HG03520 (cell line): ENCODE data around the gene RPS8.
"Not testable (repeated sequence)": the region's sequence is repeated elsewhere in the genome, so short reads cannot be mapped to it uniquely, and the experiment has no call there.

Source experiments
- ATAC-seq: cut with Tn5 transposase; IDR thresholded peaks from one replicate; pipeline ENCODE4 v1.9.1; 2021; ENCODE audit warnings: mild to moderate bottlenecking, moderate library complexity; ENCODE audit not compliant: unreplicated experiment

Gene RPS8

DNA sequence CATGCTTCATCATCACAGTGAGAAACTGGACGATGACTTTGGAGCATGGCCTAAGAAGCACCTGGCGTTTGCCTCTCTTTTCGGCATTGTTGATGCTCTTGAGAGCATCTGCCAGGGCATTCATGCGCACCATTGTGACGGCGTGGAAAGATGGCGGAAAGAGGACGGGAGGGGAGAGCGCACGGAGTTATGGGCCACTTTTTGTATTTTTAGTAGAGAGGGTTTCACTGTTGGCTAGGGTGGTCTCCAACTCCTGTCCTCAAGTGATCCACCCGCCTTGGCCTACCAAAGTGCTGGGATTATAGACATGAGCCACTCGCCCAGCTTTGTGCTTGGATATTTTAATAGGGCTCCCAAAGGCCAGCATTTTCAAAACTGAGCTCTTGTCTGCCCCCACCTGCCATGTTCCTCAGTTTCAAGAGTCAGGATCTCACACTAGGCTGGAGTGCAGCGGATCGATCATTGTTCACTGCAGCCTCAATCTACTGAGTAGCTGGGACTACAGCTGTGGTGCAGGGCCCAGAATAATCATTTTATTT, 5.3 kb downstream of the RPS8 start:
- ATAC-seq: no peak

DNA sequence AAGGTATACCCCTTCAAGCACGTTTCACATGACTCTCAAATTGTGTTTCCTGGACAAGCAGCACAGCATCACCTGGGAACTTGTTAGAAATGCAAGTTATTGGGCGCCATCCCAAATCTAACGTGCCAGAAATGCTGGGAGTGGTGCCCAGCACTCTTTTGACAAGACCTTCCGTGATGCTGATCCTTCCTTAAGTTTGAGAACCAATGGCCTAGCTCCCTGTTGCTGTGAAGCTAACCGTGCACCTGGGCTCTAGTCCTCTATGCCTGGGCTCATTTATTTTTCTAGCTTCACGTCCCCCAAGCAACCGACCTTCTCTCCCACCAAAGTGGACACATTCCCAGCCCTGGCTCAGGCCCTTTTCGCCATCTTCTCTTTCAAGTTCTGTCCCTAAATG, 8.4 kb downstream of the RPS8 start:
- ATAC-seq: no peak

DNA sequence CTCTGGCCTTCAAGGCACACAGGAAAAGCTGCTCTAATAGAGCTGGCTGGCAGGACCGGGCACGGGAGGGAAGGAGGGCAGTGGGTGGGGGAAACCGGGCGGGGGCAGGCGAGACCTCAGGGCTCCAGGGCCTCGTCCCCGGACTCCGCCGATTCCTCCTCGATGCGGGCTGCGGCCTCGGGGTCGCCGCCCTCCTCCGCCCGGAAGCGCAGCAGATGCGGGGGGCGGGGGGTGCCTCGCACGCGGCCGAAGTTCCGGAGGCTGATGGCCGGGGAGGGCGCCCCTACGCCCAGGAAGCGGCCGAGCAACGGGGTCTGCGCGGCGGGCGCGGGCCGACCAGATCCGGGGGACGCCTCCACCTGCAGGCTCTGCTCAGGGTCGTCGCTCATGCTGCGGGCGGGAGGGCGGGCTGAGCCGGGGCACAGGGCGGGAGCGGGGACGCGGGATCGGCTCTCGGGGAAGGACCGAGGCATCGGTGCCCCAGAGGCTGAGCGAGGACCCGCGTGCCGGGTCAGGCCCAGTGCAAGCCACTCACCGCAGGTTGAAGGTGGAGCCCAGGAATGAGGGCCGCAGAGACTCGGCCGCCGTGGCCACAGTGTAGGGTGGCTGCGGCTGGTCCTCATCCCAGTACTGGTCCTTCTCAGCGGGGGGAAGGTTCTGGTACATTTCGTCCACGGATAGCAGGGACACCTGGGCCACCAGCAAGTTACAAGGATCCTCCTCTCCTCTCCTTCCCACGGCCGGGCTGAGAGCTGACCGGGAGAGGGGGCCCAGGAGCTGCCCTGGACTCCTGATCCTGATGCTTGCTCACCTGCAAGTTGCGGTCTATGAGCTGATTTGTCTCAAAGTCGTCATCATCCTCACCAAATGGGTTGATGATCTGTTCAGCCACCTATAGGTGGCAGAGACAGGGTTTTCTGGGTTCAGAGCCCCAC, 9.0 kb downstream of the RPS8 start:
- ATAC-seq: no peak

DNA sequence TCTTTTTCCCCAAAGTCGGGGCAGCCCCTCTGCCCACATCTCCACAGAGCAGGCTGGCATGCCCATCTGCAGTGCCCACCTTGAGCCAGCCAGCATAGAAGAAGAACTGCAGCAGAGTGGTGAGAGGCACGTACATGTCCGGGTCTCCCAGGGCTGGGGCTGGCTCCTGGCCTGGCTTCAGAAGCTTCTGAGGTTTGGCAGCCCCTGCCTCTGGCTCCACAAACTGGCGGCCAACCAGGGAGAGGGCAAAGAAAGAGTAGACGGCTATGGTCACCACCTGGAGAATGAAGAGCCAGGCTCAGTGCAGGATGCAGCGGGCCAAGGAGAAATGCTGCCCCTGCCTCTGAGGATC, 9.7 kb downstream of the RPS8 start:
- ATAC-seq: no peak

DNA sequence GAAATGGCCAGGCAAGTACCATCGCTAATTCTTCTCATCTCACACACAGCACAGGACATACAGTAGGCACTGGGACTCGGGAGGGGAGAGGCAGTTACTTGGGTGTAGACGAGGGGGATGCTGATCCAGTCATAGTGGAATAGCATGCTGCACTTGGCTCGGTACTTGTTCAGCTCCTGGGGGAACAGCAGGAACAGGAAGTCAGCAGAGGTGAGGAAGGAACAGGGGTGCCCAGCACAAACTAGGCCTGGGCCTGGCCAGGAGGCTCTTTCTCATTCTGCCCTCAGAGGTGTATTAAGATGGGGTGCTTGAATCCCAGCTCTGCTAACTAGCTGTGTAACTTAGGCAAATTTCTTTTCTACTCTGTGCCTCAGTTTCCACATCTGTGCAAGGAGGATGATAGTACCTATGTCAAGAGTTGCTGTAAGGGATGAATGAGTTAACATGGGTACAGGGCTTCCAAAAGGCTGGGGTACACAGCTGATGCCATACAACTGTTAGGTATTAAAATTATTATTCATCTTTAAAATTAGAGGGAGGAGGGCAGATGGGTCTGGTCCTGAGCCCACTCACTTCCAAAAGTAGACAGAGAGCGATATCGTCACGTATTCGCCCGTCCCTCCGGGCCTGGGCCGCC, 10.3 kb downstream of the RPS8 start:
- no peak for ATAC-seq

DNA sequence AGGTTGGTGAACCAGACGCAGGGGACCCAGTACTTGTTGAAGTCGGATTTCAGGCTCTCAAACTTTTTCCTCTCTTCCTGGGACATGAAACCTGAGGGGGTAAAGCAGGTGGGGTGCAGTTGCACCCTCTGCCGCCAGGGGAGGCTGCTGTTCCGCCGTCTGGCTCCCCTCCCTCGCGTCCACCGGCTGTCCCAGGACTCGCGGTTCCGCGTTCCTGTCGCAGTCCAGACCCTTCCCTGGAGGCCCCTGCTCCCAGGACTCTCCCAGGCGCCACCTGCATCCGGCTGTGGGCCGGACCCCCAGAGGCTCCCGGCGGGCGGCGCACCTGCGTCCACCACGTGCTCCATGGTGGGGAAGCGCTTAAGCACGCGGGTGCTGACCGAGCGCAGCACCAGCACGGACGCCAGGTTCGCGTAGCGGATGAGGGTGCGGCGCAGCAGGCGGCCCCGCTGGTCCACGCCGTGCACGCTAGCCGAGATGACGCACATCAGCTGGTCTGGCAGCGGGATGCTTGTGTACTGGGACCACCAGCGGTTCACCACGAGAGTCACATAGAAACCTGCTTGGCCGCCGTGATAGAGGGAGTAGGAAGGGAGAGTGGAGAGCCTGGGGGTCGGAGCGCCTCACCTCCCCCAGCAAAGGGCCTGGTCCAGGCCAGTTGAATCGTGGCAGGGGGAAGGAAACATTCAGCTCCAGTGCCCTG, 10.9 kb downstream of the RPS8 start:
- no peak for ATAC-seq

DNA sequence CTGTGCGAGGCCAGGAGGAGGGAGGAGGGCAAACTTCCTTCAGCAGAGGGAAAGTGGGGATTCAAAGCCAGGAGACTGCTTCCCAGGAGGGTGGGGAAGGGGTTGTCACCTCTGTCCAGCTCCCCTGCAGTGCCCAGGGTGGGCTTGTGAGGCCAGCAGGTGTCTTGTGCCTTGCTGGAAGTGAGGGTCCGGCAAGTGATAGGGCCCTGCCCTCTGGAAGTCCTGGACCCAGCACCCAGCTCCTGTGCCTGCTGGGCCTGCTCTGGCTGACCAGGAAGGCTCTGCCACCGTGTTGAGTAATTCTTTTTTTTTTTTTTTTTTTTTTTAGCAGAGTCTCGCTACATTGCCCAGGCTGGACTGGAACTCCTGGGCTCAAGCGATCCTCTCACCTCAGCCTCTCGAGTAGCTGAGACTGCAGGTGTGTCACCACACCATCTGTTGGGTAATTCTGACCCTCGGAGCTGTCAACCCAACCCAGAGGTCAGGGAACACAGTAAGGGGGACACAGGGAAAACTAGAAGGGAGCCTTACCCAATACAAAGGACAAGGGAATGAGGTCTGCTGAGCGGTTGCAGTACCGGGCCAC, 11.6 kb downstream of the RPS8 start:
- ATAC-seq: no peak

DNA sequence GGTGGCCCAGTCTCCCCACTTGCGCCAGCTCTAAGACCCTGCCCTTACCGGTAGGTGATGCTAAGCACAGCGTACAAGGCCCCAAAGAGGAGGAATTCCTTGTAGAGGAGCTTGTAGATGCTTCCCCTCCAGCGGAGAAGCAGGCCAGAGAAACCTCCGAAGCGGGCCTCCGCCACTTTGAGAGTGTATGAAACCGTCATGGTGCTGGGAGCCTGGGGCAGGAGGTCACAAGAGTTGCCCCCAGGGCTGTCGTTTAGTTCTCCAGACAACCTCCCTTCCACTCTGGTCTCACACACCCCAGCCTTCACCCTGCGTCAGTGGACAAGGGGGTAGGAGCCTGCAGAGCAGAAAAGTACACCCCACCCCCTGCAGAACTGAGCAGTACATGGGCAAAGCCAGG, 12.2 kb downstream of the RPS8 start:
- ATAC-seq: no peak

DNA sequence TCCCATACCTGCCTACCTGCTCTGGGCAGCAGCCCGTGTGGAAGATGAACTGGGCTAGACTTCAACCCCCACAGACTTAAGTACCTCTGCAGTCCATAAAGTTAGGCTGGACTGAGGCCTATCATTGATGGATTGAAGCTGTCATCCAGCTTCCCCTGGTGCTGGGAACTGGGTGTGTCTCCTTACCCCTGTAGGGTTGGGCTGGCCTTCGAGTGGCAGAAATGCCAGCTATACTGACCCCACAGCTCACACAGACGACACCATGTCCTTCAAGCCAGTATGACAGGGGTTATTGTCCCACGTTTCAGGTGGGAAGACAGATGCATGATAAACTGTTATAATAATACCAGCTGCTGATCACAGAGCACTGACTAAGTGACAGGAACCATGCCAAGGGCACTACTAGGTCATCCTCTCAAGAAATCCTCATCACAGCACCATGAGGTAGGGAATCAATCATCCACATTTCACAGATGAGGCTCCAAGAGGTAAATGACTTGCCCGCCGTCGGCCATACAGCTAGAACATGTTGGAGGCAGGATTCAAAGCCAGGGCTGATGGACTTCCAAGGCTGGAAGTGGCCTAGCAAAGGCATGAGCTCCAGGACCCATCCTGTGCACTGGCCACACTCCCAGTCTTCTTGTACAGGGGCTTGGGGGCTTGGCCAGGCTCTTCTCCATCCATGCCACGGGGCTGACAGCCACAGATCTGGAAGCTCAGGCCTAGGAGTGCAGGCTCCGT, 12.9 kb downstream of the RPS8 start, which contains the start of gene BEST4:
Gene BEST4, minus strand, starts transcription at position 51 of the 741 bp plus-strand sequence. CDS start 465 bp downstream, outside the sequence.
- ATAC-seq: no peak

DNA sequence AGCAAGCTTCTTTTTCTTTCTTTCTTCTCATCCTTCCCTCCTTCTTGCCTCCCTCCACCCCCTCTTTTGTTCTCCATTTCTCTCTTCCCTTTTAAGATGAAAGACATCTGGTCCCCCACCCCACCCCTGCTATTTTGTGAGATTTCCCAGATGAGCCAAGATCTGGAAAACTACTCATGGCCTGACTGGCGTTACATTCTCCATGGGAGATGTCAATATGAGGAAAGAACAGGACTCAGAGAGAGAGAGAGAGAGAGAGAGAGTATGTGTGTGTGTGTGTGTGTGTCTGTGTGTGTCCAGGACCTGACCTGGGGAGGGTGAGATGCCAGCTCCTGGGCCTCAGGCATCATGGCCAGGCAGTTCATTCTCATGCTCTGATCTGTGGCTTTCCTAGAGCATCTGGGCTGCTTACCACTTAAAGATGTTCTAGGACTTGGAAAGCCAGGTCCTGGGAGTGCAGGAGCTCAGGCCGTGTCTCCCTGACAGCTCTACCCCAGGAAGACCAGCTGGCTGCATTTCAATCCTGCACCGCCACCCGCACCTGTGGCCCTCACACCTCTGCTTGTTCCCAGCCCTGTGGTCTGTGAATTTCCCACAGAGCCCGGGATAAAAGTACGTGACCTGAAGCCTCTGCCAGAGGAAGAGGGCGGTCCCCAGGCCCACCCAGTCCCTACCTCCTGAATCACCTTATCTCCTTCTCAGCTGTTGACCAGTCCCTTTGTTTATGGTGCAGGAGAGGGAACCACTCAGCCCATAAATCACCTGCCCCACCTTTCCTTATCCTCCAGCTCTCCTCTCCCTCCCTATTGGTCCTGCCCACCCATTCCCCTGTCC, 15.8 kb downstream of the RPS8 start:
- no peak for ATAC-seq

DNA sequence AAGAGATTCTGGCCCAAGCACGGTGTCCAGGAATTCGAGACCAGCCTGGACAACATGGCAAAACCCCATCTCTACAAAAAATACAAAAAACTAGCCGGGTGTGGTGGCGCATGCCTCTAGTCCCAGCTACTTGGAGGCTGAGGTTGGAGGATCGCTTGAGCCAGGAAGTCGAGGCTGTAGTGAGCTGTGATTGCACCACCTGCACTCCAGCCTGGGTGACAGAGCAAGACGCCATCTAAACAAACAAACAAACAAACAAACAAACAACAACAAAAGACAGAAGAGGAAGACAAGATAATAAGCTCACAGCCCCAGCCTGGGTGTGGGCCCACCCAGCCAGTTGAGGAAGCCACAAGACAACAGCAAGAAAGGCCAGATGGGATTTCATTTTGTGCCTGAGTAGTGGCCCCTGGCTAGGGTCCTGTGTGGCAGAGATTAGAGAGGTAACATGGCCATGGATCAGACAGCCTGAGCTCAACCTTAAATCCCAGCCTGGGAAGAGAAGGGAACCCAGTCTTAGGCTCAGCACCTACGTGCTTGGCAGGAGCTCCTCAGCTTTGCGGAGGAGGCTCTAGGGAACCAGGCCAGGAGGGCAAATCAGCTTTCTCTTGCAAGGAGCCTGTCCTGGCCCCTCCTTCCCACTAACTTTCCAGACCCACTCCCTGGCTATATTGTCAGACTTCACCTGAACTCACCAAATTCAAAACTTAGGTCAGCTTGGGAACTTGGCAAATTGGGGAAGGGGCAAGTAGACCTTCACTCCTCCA, 17.6 kb downstream of the RPS8 start:
- no peak for ATAC-seq

DNA sequence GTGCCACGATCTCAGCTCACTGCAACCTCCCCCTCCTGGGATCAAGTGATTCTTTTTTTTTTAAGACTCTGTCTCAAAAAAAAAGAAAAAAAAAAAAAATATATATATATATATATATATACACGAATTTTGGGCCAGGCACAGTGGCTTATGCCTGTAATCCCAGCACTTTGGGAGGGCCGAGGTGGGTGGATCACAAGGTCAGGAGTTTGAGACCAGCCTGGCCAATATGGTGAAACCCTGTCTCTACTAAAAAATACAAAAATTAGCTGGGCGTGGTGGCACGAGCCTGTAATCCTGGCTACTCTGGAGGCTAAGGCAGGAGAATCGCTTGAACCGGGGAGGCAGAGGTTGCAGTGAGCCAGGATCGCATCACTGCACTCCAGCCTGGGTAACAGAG, 22.5 kb downstream of the RPS8 start:
- not testable (repeated sequence) for ATAC-seq

DNA sequence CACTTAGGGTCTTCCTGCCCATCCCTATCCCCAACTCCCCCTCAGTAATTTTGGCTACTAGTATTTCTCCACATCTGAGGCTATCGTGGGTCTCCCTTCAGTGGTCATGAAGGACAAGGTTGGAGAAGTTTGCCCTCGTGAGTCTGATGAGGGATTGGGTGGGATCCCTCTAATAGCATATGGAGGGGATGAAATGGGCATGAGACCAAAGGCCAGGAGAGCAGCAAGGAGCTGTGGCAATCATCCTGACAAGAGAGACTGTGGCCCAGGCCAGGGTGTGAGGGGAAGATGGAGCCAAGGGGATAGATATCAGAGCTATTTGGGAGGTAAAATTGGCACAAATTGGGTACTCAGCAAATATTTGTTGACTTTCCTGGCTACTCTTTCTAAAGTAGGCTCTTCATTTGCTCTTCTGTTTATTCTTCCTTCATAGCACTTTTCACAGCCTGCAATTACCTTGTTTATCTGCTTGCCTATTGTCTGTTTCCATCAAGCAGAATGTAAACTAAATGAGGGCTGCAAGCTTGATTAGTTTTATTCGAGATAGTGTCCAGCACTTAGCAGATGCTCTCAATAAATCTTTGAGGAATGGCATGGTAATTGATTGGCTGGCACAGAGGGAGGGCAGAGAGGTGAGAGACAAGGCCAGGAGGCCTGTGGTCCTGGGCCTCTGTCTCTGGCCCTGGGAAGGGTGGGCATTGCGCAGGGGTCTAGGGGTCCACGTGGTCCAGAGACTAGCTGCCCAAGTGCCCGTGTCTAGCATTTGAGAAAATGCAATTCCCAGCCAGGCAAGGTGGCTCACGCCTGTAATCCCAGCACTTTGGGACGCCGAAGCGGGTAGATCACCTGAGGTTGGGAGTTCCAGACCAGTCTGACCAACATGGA, 23.4 kb downstream of the RPS8 start:
- no peak for ATAC-seq

DNA sequence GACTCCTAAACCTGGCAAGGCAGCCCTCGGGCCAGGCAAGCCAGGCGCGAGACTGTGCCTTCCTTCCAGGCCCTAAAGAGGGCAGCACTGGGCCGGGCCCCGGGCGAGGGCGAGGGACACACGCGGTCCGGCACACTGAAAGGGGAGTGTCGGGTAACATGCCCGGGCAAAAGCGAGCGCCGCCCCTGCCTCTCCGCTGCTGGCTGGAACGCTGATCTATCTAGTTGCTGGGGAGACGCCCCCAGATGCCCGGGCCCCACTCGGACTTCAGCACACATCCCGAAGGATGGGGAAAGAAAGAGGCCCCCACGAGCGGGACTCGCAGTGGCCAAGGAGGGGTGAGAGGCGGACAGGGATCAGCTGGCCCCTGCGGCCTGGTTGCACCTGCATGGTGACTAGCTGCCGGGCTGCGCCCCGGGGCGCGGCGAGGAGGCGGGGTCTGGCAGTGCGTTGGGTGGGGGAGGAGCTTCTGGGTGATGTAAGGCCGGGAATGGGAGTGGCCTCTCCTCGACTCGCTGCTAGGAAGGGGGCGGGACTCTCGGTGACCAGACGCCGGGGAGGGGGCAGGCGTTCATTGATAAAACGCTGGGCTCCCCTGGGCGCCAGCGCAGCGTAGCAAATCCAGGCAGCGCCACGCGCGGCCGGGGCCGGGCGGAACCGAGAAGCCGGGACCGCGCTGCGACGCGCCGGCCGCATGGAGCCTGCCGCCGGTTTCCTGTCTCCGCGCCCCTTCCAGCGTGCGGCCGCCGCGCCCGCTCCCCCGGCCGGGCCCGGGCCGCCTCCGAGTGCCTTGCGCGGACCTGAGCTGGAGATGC, 24.6 kb downstream of the RPS8 start, which contains the start of gene PLK3:
Gene PLK3, plus strand, starts transcription at position 608 of the 815 bp plus-strand sequence. Its CDS starts 87 bp downstream, at position 695.
- ATAC-seq: peak; percentile 65

DNA sequence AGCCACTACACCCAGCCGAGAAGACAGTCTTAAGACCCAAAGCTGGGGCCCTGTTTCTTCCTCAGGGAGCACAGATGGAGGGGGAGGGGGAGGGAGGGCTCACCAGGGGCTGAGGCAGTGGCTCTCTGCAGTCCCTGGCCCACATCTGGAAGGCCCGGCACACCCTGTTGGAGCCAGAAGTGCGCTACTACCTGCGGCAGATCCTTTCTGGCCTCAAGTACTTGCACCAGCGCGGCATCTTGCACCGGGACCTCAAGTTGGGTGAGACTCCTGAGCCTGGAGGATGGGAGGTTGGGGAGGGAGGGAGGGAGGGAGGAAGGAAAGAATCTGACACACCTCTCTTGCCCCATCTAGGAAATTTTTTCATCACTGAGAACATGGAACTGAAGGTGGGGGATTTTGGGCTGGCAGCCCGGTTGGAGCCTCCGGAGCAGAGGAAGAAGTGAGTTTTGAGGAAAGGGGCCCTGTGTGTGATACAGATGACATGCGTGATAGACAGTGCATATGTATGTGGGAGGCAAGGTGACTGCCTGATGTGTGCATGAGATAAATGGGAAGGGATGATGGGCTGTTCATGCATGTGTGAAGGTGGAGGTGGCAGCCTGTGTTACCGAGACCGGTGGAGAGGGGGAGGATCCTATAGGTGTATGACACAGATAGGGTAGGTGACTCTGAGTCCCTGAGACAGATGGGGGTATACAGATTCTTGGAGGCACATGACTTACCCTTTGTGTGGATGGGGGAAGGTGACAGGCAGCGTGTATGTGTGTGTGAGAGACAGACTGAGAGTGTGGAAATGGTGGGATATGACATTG, 26.4 kb downstream of the RPS8 start:
- no peak for ATAC-seq
